SIG-M5 treated with dmso at 0.1 percent for 504 hours (cell line): ENCODE results near the gene SPATS2.

ENCODE experiments used
- DNase-seq: peaks from one replicate; lab custom pipeline; 2025; ENCODE audit not compliant: unreplicated experiment; lab: John Stamatoyannopoulos, UW

SPATS2 gene

DNA sequence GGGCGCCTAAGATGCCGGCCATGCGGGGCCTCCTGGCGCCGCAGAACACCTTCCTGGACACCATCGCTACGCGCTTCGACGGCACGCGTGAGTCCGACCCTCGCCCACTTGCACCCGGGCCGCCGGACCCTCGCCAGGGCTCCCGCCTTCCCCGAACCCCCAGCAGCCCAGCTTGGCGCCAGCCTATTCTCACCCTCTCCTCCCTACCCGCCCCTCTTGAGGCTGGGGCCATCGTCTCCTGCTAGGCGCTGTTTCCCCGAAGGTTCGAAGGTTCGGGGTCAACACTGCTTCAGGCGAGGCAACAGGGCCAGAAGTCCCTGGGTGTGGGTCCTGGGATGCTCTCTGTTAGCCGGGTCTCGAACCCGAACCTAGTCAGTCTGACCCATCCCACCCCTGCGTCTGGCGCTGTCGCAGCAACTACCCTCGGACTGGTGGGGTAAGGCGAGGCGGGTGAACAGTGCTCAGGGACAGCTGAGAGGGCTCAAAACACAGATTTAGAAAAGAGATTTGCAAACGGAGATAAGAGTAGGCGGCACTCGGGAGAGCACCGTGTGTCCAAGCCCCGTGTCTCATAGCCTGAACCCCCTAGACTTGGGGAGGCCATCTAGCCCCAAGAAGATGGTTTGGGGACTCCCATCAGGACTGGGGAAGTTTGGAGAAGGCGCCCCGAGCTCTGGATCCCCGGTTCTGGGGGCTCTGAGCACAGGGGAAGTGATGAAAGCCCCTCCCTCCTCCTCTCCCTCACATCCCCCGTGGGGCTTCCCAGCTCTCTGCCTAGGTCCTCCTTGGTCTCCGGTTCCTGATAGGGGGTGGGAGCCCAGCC is 172.4 kb downstream of the SPATS2 start:
- no peak for DNase-seq

DNA sequence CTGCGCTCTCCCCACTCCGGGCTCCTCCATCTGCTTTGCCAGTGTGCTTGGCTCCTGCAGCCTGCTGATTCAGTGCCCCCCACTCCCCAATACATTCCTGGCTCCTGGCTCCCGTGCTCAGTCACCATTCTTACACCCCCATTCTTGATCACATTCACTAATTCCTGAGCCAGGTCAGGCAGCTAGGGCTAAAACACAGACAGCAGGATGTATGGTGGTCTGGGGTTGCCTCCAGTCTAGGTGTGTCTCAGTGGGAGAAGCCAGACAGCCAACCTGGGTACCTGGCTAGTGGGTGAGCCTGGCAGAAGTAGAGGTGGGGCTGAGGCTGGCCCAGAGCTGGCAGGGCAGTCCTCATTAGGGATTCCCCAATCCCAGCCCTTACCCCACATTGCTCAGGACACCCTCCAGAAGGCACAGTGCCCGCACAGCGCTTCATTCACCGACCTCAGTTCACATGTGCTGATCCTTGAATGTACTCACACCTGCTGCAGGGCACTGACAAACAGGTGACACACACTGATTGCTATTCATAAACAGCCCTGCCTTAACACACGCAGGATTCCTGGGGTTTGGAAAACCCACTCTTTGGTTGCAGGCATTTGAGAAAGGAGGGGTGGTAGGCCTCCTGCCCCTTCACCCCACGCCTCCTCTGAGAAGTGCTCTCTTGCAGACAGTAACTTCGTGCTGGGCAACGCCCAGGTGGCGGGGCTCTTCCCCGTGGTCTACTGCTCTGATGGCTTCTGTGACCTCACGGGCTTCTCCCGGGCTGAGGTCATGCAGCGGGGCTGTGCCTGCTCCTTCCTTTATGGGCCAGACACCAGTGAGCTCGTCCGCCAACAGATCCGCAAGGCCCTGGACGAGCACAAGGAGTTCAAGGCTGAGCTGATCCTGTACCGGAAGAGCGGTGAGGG is 173.2 kb downstream of the SPATS2 start:
- no peak for DNase-seq

DNA sequence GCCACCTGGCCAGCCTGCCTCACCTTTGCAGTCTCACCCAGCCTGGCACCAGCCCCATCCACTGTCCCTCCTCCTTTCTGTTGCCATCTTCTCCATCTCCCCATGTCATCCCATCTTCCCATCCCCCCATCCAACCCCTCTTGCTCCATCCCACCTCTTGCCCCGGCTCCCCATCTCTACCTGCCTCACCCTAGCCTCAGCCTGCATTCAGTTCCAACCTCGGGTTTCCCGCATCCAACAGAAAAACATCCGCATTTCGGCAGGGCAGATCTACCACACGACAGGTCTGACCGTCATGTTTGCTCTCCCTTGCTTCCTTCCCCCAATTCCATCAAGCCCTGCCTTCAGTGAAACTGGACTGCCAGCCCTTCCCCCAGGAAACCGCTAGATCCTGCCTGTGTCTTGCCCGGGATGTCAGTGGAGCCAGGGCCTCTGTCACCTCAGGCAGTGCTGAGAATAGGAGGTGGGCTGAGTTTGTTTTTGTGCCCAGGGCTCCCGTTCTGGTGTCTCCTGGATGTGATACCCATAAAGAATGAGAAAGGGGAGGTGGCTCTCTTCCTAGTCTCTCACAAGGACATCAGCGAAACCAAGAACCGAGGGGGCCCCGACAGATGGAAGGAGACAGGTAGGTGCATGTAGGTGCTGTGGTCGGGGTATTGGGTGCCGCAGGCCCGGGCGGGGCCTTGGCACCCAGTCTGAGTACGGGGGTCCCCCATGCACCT is 174.0 kb downstream of the SPATS2 start:
- no peak for DNase-seq

DNA sequence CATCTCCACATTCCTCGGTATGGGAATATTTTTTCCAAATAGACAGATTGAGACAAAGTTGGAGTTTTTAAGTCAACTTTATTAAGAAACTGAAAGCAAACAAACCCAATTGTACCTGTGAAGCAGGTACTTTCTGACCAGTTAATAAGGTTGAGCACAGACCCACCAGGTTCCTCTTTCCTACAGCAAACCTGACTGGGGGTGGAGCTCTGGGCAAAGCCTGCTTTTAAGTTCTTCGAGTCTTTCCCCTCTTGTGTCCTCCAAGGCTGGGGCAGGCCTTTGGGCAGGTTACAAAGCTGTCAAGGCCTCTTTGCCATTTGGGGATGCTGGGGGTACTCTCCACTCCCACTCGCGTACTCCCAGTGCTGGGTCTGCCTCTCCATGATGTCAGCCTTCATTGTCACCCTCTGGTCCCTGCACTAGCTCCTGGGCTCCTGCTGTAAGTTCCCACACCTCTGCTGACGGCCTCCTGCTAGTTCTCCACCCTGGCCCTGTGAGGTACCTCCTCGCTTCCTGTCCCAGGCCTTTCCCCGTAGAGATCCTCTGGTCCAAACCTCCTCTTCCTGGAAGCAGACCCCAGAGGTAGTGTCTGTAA is 174.7 kb downstream of the SPATS2 start:
- no peak for DNase-seq

DNA sequence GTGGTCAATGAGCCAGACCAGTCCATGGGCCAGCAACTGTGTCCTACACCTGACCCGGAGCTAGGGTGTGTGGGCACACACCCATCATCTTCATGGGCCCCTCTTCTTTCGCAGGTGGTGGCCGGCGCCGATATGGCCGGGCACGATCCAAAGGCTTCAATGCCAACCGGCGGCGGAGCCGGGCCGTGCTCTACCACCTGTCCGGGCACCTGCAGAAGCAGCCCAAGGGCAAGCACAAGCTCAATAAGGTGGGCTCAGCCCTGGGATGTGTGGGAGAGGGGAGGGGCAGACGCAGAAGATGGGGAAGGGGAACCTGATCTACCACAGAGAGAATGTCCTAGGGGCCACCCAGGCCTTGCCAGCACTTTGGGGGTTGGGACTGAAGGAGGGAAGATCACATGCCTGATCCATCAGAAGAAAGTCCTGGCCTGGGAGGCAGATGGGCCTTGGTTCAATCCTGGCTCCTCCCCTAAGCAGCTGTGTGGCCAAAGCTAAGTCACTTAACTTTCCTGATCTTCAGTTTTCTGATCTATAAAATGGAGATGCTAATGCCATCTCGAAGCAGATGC is 175.4 kb downstream of the SPATS2 start:
- no peak for DNase-seq

DNA sequence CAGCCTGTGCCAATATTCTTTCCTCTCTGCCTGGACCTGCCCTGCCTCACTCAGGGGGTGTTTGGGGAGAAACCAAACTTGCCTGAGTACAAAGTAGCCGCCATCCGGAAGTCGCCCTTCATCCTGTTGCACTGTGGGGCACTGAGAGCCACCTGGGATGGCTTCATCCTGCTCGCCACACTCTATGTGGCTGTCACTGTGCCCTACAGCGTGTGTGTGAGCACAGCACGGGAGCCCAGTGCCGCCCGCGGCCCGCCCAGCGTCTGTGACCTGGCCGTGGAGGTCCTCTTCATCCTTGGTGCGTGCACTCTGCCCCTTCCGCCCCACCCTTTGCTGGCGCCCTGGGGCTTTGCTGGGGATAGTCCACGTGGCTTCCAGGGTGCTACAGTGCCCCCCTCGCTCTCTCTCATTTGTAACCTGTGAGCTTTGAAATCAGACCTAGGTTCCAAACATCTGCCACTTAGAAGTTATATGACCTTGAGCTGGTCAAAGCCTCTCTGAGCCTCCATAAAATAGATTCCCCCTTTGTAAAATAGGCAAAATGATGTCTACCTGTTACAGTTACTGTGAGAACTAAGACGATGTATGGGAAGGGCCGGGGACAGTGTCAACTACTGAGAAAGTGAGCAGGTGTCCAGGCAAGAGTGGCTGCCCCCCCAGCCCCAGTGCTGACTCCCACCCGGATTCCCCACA is 176.1 kb downstream of the SPATS2 start:
- DNase-seq = no peak

DNA sequence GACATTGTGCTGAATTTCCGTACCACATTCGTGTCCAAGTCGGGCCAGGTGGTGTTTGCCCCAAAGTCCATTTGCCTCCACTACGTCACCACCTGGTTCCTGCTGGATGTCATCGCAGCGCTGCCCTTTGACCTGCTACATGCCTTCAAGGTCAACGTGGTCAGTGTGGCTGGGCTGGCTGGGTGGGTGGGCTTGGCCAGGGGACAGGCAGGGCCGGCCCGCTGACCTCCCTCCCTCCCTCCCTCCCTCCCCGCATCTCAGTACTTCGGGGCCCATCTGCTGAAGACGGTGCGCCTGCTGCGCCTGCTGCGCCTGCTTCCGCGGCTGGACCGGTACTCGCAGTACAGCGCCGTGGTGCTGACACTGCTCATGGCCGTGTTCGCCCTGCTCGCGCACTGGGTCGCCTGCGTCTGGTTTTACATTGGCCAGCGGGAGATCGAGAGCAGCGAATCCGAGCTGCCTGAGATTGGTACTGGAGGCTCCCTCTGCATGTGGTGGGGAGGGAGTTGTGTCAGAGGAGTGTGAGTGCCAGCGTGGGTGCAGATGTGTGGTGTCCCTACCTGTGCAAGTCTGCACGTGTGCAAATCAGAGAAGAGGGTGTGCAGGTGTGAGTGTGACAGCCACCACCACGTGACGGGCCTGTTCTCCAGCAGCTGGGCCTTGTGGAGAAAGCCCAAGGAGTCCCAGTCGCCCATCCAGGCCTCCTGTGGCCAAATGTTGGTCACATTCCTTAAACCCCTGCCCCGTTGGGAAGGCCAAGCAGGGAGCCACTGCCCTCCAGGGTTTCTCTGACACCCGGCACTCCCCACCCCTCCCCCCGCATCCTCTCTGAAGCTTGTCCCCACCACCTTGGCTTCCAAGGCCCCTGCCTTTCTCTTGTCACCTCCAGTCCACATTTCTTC is 176.9 kb downstream of the SPATS2 start:
- DNase-seq = no peak

DNA sequence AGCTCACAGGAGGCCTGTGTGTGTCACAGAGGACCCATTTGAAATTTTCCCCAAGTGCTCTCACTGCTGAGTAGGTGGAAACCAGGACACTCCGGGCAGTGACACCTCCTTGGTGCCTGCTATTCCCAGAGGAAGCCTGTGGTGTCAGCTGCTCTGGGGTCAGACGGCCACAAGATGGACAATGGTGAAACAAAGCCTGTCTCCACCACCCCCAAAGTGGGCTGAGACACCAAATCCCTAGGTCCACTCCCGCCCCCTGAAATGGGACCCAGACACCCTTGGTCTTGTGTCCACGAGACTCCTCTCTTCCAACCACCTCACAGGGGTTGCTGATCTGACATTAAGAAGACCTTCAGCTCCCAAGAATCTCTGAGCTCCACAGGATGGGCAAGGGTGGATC is 178.6 kb downstream of the SPATS2 start:
- DNase-seq = no peak

DNA sequence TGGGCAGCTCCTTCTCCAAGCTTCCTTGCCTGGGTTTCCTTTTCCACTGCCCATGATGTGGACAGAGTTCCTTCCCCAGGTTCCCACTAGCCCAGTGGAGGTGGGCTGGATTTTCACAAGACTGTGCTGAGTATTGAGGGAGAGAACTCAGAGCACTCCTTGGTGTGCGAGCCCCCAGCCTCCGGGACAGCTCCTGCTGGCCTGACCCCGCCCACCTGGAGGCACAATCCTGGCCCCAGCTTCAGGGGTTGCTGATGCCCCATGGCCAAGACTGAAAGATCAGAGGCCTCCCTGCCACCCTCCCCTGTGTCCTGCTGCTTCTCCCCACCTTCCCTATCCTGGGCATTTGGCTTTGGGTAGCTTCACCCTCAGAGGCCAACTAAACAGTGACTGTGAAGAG is 179.2 kb downstream of the SPATS2 start:
- no peak for DNase-seq

DNA sequence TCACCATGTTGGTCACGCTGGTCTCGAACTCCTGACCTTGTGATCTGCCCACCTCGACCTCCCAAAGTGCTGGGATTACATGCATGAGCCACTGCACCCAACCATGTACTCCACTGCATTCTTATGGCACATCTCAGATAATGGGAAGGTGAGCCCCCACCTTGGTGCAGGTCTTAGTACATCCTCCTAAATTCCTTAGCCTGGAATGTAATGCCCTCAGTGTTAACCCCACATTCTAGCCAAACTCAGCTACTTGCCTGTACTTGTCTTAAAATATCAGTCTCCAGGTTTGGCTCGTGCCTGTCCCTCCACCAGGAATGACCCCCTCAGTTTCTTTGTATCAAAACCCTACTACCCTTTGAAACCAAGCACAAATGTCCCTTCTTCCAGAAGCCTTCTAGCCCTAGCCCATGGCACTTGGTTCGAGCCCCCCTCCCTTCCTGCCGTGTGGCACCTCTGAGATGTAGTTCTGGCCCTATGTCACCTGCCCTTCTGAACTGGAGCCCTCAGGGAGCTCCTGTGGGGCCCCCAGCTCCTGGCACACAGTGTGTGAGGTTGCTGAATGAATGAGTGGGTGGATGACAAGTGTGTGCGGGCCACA is 179.9 kb downstream of the SPATS2 start:
- no peak for DNase-seq

DNA sequence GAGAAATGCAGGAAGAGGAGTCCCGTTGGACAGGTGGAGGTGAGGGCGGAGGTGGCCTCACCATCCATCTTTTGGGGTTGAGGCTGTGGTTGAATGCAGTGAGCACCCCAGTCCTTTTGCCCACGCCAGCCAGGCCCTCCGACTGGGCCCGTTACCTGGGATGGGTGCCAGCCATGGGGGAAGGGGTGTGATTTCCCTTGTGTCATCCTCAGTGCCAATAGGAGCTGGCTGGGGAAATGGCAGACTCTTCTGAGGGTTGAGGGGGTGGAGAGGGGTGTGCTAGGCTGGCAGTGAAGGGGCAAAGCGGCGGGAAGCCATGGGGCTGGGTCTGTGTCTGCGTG is 181.2 kb downstream of the SPATS2 start:
- no peak for DNase-seq

DNA sequence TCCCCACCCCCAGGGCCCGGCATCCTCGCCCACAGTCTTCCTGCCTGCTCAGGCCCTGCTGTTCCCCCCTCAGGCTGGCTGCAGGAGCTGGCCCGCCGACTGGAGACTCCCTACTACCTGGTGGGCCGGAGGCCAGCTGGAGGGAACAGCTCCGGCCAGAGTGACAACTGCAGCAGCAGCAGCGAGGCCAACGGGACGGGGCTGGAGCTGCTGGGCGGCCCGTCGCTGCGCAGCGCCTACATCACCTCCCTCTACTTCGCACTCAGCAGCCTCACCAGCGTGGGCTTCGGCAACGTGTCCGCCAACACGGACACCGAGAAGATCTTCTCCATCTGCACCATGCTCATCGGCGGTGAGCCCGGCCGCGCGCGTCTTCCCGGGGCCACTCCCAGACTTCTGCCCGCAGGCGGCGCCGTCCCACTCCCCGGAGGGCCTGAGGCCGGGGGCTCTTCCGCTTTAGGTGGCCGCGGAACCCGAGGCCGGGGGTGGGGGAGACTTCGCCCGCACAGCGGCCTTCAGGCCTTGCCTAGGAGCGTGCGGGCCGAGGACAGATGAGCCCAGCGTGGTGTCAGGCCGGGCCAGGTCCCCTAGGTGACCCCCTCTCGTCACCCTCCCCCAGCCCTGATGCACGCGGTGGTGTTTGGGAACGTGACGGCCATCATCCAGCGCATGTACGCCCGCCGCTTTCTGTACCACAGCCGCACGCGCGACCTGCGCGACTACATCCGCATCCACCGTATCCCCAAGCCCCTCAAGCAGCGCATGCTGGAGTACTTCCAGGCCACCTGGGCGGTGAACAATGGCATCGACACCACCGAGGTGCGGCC is 181.8 kb downstream of the SPATS2 start:
- no peak for DNase-seq

DNA sequence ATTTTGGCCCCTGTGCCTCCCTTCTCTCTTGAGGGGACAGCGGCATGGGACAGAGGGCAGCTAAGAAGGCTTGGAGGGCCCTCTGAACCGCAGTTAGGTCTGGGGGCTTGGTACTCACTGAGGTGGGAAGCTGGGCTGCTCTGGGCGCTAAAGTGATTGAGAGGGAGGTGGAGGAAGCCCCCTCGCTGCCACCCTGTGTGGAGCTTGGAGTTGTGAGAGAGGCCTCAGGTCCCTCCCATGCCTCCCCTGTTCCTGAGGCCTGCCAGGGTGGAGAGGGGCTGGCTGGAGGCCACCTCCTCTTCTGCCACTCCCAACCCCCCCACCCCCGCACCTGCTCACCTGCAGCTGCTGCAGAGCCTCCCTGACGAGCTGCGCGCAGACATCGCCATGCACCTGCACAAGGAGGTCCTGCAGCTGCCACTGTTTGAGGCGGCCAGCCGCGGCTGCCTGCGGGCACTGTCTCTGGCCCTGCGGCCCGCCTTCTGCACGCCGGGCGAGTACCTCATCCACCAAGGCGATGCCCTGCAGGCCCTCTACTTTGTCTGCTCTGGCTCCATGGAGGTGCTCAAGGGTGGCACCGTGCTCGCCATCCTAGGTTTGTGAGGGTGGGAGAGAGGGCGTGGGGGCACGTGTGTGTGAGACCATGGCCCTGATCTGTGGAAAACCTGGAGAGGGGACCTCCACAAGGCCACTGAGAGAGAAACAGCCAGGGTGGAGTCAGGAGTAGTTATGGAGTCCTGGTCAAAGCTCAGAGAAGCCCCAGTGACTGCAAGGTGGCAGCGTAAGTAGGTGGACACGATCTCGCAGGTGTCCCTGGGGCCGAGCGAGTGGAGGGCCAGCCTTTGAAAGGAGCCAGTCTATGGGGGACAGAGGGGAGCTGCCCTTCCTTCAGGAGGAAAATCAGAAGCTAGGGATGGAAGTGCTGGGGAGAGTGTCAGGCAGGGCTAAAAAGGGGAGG is 182.8 kb downstream of the SPATS2 start:
- no peak for DNase-seq

DNA sequence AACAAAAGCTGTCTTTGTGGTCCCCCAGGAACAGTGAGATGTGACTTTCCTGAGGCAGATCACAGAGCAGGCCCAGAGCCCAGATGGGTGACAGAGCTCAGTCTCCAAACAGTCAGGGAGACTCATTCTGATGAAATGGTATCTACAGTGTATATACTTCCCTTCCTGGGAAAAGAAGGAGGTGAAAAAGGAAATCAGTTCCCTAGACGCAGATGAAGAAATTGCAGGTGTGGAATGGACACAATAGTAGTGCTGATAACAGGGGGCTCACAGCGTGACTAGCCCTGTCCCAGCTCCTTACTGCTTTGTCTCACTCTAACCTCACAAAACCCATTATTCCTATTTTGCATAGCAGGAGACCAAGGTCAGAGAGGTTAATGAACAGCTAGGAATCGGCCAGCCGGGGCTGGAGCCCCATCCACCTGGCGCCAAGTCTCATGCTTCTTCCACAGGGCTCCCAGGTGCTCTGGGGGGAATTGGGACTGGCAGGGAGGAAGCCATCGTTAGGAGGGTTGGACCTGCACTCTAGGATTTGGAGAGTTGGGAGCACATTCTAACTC is 183.5 kb downstream of the SPATS2 start:
- no peak for DNase-seq

DNA sequence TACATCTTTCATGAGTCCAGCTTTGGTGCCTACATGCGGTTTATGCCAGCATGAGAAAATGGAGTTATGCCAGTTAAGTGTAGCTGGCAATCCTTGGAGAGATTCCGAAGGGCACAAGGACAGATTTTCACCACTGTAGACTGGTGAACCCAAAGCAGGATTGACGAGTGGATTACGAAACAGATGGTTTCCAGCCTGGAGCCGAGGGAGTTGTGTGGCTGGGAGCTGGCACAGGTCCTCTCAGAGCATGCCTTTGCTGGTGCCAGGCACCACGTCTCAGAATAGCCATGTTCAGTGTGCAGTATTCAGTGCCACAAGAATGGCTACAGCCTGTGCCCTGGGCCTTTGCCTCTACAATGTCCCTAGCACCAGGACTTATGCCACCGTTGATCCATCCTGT is 184.8 kb downstream of the SPATS2 start:
- DNase-seq = no peak

DNA sequence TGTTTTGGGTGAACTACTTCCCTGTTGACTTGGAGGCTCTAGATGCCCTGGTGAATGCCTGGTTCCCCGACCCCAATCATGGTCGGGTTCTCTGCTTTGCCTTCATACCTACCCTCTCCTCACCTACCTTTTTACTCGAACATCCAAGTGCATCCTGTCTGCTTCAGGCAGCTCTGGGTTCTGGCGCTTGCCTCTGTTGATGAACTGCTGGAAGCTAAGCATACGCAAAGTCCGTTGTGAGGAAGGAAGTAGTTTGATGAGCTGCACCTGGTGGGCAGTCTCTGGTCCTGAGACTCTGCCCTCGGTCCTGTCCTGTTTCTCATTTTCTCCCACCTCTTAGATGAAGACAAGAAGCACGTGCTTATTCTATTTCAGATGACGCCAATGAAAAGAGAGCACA is 185.2 kb downstream of the SPATS2 start:
- DNase-seq = no peak

DNA sequence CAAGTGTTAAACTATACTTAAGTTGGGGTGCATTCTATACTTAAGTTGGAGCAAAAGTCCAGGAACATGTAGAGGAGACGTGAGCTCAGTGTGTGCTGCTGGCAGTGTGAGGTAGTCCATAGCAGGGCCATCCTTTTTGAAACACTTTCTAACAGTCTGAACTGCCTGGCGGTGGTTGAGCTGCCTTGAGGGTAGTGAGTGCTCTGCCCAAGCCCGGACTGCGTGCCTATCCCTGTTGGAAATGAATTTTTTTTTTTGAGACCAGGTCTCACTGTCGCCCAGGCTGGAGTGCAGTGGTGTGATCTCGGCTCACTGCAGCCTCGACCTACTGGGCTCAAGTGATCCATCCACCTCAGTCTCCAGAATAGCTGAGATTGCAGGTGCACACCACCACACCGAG is 185.6 kb downstream of the SPATS2 start:
- no peak for DNase-seq
